Mononuclear cell (primary cell): Measurements from ENCODE around the gene CRYGD. TPM values are rescaled to one million over a fixed set of nuclear protein-coding genes. Genes with fewer than 3 reads are reported as not detected.
"Not testable (repeated sequence)": the region's sequence is repeated elsewhere in the genome, so short reads cannot be mapped to it uniquely, and the experiment has no call there.

ENCODE experiments used
- H3K27me3 ChIP-seq: 2 replicates; pipeline ENCODE4 v1.6.0; 2011; ENCODE audit warnings: low read length, control low read depth; ENCODE audit not compliant: insufficient read depth
- H3K4me1 ChIP-seq: 2 replicates; pipeline ENCODE4 v1.5.1; 2011; ENCODE audit warnings: mild to moderate bottlenecking, low read length, control low read depth; ENCODE audit not compliant: insufficient read depth
- H3K4me3 ChIP-seq: 2 replicates; pipeline ENCODE4 v1.5.1; 2011; ENCODE audit warnings: mild to moderate bottlenecking, low read length, moderate library complexity
- H3K9me3 ChIP-seq: 2 replicates; pipeline ENCODE4 v1.5.1; 2011; ENCODE audit warnings: low read depth, mild to moderate bottlenecking, control low read depth, low read length
- total RNA-seq: library from RNA; depleted of rRNA; stranded (reverse); fragments of >200 nt; gene quantifications from one replicate; pipeline ENCODE4 v1.2.3, GENCODE V29; 2012

CRYGD gene
- total RNA-seq, 1 donor = not detected

DNA sequence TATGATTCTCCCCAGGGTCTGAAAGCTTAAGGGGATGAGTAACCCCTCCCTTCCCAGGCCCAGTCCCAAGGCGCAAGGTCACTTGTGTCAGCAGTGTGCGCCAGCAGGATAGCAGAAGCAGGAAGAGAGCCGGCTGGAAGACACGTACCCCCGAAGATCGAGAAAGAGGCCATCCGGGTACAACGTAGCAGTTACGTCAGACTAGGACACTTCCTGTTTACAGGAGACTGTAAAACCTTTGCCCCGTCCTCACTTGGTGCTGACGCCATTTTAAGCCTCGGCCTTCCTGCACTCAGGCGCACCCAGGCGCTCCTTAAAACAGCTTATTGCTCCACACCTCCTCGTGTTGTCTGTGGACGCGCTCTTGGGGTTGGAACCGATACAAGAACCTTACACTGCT lies 15.1 kb upstream of the CRYGD start:
- Histone ChIP-seq H3K4me1 (peaks cover 8% of the 10 kb centered on the region), H3K9me3 (no peaks in the 10 kb centered on the region), H3K4me3 (no peak overlapping the region), H3K27me3 (no peaks in the 10 kb centered on the region)

DNA sequence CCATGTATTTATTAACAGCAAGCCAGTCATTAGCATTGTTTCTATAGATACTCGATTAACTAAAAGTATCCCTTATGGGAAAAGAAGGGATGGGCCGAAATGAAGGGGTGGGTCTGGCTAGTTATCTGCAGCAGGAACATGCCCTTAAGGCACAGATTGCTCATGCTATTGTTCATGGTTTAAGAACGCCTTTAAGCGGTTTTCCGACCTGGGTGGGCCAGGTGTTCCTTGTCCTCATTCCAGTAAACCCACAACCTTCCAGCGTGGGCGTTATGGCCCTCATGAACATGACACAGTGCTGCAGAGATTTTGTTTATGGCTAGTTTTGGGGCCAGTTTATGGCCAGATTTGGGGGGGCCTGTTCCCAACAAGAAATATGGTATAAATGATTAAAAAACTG lies 14.0 kb upstream of the CRYGD start:
- not testable (repeated sequence) for H3K4me1 ChIP-seq, H3K9me3 ChIP-seq, H3K4me3 ChIP-seq, H3K27me3 ChIP-seq

DNA sequence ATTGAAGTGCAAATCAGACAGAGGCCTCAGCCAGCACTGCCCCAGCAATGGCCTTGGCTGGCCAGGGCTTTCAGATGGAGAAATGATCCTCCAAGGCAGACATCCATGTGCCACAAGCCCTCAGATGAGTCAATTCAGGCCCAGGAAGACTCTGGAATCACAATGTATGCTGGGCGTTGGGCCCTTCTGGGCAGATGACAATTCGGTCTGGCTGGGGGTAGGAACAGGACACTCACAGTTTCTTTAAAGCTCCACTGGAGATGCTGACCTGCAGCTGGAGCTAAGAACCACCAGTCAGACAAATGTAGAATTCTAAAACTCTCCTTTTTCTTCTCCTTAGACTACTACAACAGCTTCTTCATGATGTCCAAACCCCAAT lies 12.4 kb upstream of the CRYGD start:
- no peaks in the 10 kb centered on the region for H3K9me3 ChIP-seq
- H3K27me3 ChIP-seq = no peaks in the 10 kb centered on the region
- H3K4me1 ChIP-seq = peaks cover 8% of the 10 kb centered on the region
- no peak overlapping the region for H3K4me3 ChIP-seq

DNA sequence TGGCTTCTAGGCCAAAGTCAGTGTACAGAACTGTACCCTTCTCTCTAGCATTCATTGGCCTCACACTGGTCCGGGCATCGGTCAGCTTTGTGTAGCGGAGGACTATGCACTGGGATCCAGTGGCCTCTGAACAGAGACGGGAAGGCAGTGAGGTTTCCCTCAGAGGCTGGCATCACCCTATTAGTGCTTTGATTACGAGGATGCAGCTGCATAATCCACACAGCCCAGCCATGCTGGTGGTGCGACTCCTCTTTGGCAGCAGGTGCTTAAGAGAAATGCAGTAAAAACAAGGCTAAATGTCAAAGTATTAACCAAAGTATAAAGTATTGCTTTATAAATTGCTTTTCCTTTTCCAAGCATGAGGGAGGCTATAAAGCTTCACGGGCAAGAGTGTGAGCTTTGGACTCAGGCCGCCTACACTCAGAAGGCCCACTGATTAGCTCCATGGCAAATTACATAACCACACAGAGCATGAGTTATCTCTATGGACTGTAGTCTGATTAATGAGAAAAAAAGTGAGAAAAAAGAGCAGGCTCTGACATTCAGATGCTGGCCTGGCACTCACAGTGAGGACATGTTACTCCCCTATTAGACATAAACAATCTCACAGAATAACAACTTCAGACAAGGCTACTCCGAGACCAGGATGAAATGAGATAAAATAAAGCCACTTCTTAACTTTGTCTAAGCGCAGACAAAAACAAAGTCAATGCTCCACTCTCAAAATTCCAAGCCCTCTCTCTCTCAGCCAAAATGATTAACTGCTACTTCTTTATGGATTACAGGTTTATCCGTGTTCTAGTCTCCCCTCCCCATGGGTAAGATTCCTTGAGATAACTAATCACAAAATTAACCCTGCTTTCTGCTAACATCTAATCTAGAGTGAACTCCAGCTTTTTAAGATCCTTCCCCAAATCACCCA lies 11.7 kb upstream of the CRYGD start:
- no peaks in the 10 kb centered on the region for H3K9me3 ChIP-seq
- no peaks in the 10 kb centered on the region for H3K27me3 ChIP-seq
- no peak overlapping the region for H3K4me3 ChIP-seq
- H3K4me1 ChIP-seq = peaks cover 8% of the 10 kb centered on the region

DNA sequence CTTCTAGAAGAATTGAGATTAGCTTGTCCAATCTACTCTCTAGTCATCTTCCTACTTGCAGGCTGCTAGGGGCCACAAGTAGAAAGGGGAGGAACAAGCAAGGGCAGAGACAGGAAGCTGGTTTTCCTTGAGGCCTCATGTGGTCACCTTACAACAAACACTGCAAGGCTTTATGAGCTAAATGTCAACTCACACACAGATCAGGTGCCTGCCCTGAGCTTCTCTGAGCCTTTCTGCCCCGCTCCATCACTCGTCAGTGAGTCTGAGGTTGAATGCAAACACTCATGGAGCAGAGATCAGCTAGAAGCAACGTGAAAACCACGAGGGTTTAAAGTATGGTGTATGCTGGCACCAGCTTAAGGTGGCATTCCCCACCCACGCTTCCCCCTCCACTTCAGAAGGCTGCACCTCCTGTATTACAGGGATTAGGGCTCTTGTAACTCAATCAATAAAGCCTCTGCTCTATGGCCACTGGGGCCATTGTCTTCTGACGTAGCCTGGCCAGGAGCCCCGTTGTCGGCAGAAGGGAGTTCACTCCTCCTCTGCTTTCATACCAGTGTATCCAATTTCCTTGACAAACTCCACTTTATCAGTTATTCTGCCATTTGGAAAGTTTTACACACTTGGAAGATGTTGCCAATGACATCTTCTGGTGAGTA lies 10.7 kb upstream of the CRYGD start:
- Histone ChIP-seq H3K9me3 (no peaks in the 10 kb centered on the region), H3K27me3 (no peaks in the 10 kb centered on the region), H3K4me3 (no peak overlapping the region), H3K4me1 (peaks cover 8% of the 10 kb centered on the region)

DNA sequence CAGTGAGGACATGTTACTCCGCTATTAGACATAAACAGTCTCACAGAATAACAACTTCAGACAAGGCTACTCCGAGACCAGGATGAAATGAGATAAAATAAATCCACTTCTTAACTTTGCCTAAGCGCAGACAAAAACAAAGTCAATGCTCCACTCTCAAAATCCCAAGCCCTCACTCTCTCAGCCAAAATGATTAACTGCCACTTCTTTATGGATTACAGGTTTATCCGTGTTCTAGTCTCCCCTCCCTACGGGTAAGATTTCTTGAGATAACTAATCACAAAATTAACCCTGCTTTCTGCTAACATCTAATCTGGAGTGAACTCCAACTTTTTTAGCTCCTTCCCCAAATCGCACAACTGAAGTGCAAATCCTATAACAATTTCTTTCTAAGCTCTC lies 6.4 kb upstream of the CRYGD start:
- Histone ChIP-seq H3K9me3 (no peaks in the 10 kb centered on the region), H3K27me3 (peaks cover 8% of the 10 kb centered on the region), H3K4me1 (peaks cover 8% of the 10 kb centered on the region), H3K4me3 (no peak overlapping the region)

DNA sequence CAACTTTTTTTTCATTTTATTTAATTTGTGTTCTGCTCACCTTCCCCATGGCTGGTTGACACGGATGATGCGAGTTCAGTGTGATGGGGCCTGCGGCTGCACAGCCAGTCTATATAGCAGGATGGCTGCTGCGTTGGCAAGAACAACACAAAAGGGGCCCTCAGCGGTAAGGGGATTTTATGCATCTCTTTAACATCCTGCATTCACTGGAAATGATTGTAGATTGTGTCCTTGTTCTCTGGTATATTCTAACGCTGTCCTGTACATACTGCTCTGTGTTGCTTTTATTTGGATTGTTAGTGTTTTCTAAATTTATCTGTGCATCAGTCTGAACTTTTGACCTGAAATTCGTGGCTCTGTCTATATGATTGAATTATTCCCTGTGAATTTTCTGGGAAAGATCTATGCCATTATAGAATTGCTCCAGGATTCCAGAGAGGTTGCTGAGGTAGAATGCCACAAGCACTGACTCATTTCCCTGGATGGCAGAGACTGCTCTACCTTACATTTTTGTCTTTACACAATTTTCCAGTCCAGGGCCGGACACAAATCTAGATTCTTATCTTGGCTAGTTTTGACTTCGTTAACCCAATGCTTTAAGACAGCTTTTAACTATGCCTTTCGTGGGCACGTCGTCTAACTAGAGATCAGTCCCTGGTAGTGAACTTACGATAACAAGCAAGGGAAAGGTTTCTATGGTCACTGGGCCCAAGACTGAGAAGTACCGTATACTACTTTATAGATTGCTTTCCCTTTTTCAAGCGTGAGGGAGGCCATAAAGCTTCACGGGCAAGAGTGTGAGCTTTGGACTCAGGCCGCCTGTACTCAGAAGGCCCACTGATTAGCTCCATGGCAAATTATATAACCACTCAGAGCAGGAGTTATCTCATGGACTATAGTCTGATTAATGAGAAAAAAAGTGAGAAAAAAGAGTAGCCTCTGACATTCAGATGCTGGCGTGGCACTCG lies 5.7 kb upstream of the CRYGD start, which contains the start of gene CRYGC:
Gene CRYGC, minus strand, starts transcription at position 85 of the 968 bp plus-strand sequence. Its CDS starts 36 bp downstream, at position 49.
- H3K27me3 ChIP-seq = peaks cover 14% of the 10 kb centered on the region
- peaks cover 4% of the 10 kb centered on the region for H3K4me1 ChIP-seq
- H3K9me3 ChIP-seq = no peaks in the 10 kb centered on the region
- H3K4me3 ChIP-seq = no peak within 1 kb of the TSS

DNA sequence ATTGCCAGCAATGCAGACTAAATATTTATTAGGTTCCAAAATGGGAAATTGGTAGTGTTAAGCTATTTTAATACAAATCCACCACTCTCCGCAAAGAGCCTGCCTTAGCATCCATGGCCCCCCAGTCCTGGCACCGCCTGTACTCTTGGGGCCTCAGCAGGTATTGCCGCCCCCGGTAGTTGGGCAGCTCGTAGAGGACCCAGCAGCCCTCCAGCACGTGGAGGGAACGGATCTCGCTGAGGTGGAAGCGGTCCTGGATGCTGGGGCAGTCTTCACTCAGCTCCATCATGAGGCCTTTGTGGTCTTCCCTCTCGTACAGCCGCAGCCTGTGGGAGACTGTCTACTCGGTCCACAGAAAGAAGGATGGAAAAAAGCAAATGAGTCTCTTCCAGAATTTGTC lies 3.8 kb upstream of the CRYGD start:
- no peaks in the 10 kb centered on the region for H3K9me3 ChIP-seq

DNA sequence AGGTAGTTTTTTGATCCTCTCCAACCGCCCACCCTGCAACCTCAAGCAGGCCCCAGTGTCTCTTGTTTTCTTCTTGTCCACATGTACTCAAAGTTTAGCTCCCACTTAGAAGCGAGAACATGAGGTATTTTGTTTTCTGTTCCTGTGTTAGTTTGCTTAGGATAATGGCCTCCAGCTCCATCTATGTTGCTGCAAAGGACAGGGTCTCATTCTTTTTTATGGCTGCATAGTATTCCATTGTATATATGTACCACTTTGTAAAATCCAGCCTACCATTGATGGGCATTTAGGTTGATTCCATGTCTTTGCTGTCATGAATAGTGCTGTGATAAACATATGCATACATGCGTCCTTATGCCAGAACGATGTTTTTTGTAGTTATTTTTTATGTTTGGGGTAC lies 2.8 kb upstream of the CRYGD start:
- H3K4me1 ChIP-seq = peaks cover 8% of the 10 kb centered on the region
- no peaks in the 10 kb centered on the region for H3K9me3 ChIP-seq
- peaks cover 30% of the 10 kb centered on the region for H3K27me3 ChIP-seq
- H3K4me3 ChIP-seq = no peak overlapping the region

More for the DNA sequence above, 3.8 kb upstream of the CRYGD start:
- peaks cover 8% of the 10 kb centered on the region for H3K4me1 ChIP-seq
- H3K4me3 ChIP-seq = no peak overlapping the region
- H3K27me3 ChIP-seq = peaks cover 30% of the 10 kb centered on the region

DNA sequence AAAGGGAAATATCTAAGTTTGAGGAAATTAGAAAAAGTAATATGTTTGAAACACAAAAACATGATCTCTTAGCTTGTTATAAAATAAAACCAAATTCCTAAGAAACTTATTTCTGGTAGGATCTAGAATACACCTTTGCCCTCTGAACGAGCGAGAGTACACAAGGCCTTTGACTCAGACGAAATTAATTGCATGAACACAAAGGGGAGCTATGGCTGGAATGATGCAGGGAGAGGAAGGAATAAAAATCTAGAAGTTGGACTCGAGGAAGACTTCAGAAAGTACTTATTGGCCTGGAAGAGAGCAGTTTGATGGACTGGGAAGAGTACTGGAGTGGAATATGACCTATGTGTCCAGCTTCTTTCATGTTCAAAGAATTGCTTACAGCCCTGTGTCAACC lies 927 bp upstream of the CRYGD start:
- Histone ChIP-seq H3K4me1 (peaks cover 8% of the 10 kb centered on the region), H3K9me3 (no peaks in the 10 kb centered on the region), H3K27me3 (peaks cover 30% of the 10 kb centered on the region), H3K4me3 (no peak overlapping the region)

DNA sequence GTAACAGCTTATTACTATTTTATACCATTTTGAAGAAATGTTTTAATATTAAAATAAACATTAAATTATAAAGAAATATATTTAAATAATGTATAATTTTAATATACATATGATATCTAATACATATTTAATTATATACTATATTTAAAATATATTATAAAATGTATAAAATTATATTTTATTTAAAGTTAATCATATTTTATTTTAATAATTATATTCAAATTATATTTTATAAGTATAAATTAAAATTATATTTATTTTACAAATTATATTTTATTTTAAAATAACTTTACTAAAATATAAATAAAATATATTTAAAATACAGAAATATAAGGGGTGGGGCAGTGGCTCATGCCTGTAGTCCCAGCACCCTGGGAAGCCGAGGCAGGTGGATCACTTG lies 2.1 kb downstream of the CRYGD start:
- no peaks in the 10 kb centered on the region for H3K9me3 ChIP-seq
- peaks cover 8% of the 10 kb centered on the region for H3K4me1 ChIP-seq
- H3K27me3 ChIP-seq = peaks cover 30% of the 10 kb centered on the region
- H3K4me3 ChIP-seq = no peak overlapping the region

DNA sequence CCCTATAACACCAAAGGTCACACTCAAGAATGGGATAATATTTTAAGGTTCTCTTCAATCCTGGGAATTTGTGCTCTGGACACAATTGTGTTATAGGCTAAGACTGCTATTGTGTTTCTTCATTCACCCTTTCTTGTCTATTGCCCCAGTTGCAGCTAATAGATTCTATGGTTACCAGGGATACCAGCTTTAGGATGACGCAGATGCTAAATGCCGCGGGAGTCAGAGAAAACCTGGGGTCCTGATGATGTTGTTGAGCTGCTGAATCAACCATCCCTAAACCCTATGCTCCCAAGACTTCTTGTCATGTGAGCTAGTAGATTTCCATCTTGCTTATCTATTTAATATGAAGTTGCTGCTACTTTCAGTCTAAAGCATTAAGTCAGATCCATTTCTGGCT lies 5.4 kb downstream of the CRYGD start:
- Histone ChIP-seq H3K4me3 (no peak overlapping the region), H3K9me3 (no peaks in the 10 kb centered on the region), H3K4me1 (peaks cover under 1% of the 10 kb centered on the region), H3K27me3 (peaks cover 5% of the 10 kb centered on the region)

DNA sequence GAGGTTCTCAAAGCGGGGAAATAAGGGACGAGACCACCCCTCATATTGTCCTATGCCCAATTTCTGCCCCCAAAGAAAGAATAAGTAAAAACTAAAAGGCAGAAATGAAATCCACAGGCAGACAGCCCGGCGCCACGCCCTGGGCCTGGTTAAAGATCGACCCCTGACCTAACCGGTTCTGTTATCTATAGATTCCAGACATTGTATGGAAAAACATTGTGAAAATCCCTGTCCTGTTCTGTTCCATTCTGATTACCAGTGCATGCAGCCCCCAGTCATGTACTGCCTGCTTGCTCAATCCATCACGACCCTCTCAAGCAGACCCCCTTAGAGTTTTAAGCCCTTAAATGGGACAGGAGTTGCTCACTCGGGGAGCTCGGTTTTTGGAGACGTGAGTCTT lies 6.9 kb downstream of the CRYGD start:
- not testable (repeated sequence) for H3K4me3 ChIP-seq, H3K4me1 ChIP-seq, H3K27me3 ChIP-seq, H3K9me3 ChIP-seq

DNA sequence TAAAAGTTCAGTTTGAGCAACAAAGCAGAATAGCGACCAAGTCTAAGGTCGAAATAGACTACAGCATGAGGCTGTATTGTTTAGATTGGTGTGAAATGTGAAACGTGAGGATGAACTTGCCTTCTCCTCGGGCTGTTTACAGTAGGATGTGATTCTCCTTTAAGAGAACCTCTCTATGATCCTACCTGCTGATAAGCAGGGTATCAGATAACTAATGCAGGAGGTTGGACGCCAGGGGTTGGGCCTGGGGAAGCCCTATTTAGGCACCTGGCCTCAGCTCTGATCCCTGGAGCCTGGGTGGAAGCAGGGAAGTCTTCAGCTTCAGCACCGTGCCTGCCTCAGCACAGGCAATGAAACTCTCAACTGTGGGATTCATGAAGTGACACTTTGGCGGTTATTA lies 11.4 kb downstream of the CRYGD start:
- Histone ChIP-seq H3K27me3 (no peaks in the 10 kb centered on the region), H3K4me1 (no peaks in the 10 kb centered on the region), H3K4me3 (no peak overlapping the region), H3K9me3 (no peaks in the 10 kb centered on the region)

DNA sequence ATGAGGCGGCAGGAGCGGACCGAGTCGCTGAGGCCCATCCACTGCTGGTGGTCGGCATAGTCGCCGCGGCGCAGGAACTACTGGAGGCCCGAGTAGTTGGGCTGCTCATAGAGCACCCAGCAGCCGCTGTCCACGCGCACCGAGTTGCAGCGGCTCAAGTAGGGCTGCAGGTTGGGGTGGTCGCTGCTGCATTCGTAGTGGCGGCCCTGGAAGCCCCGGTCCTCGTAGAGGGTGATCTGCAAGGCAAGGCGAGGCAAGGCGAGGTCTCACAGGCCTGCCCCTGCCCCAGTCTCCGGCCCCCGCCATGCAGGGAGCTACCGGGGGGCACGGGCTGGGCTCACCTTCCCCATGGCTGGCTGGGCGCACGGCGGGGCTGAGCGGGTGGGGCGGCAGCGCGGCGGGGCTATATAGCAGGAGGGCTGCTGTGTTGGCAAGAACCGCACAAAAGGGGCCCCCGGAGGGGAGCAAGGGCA lies 12.0 kb downstream of the CRYGD start:
- H3K4me3 ChIP-seq, H3K9me3 ChIP-seq, H3K27me3 ChIP-seq, H3K4me1 ChIP-seq: not testable (repeated sequence)
